K562 (cell line): ENCODE data around the gene MYRIP. TPM values are rescaled to one million over a fixed set of nuclear protein-coding genes. Genes with fewer than 3 reads are reported as not detected.

Experiments used
- ATAC-seq: fragments of 200-7000 bp; cut with Tn5 transposase; 3 replicates; pipeline ENCODE4 v1.9.1; 2020; ENCODE audit warnings: moderate library complexity
- BruUV-seq: library from RNA; stranded (reverse); fragments of 400-500 nt; replicated peaks from 2 replicates; lab custom pipeline; 2021; lab: Mats Ljungman, UMichigan
- CTCF ChIA-PET: fragments of 300-600 bp; formaldehyde crosslinking; extraction: SDS; loops from one replicate; lab custom pipeline; 2021; ENCODE audit warnings: low intra/inter-chr PET ratio; lab: Yijun Ruan, JAX
- POLR2A ChIA-PET: fragments of 300-600, 350-650 bp; sonication (Branson Sonifier 250); formaldehyde crosslinking; extraction: SDS; loops from one replicate; lab custom pipeline; 2021; ENCODE audit warnings: antibody characterized with exemption, inconsistent platforms; lab: Yijun Ruan, JAX
- DNase-seq, 4 experiments: peaks; one replicate each; pipeline versions ENCODE4 v3.0.0 to v3.0.0-alpha.2; 2011 to 2018; ENCODE audit warnings: low spot score in 3 of 4, mixed read lengths in 3 of 4; ENCODE audit errors: extremely low read depth in 1 of 4
- FAIRE-seq: peaks from 2 replicates; lab custom pipeline; 2011; peaks lifted over from hg19 to GRCh38; lab: Jason Lieb, UNC
- H2AFZ ChIP-seq: 2 replicates; pipeline ENCODE4 v1.6.0; 2011; ENCODE audit warnings: low read depth, low read length, control low read depth, inconsistent platforms
- H3K27ac ChIP-seq: fragments of 200-600 bp; 3 replicates; pipeline ENCODE4 v1.8.0; 2011; ENCODE audit warnings: low read depth, mild to moderate bottlenecking, control low read depth, inconsistent platforms, low read length, moderate library complexity, mixed read lengths; ENCODE audit errors: extremely low read depth
- H3K27me3 ChIP-seq, 2 experiments: fragments of 300-600 bp in 1 of 2; 2 replicates in 1 of 2; 3 replicates in 1 of 2; pipeline versions ENCODE4 v1.6.0 to v1.8.0; 2011; ENCODE audit warnings: inconsistent platforms in 2 of 2, low read length in 2 of 2, mild to moderate bottlenecking in 1 of 2, mixed read lengths in 1 of 2, moderate library complexity in 1 of 2; ENCODE audit not compliant: control insufficient read depth in 2 of 2, insufficient read depth in 2 of 2
- H3K36me3 ChIP-seq: fragments of 300-600 bp; 3 replicates; pipeline ENCODE4 v1.8.0; 2011; ENCODE audit warnings: mild to moderate bottlenecking, low read length, inconsistent platforms; ENCODE audit not compliant: control insufficient read depth, insufficient read depth
- H3K4me1 ChIP-seq, 2 experiments: fragments of 200-600 bp in 1 of 2; replicated peaks in 1 of 2; 2 replicates in 1 of 2; 3 replicates in 1 of 2; pipeline versions ENCODE4 v1.5.1 to v1.8.0; 2011; ENCODE audit warnings: inconsistent platforms in 2 of 2, low read length in 2 of 2, mild to moderate bottlenecking in 1 of 2, mixed read lengths in 1 of 2, moderate library complexity in 1 of 2; ENCODE audit not compliant: control insufficient read depth in 2 of 2, insufficient read depth in 2 of 2
- H3K4me2 ChIP-seq: 2 replicates; pipeline ENCODE4 v1.6.1; 2011; ENCODE audit warnings: low read length, control low read depth, inconsistent platforms, mixed read lengths; ENCODE audit not compliant: insufficient read depth
- H3K4me3 ChIP-seq: fragments of 200-600 bp; sonication (generic), shearing (Covaris generic); 2 replicates; pipeline ENCODE4 v1.5.1; 2016; ENCODE audit warnings: control low read depth, inconsistent platforms
- H3K79me2 ChIP-seq: fragments of 200-600 bp; 3 replicates; pipeline ENCODE4 v1.8.0; 2011; ENCODE audit warnings: low read length, inconsistent platforms; ENCODE audit not compliant: control insufficient read depth, insufficient read depth
- H3K9ac ChIP-seq, 2 experiments: 2 replicates each; pipeline versions ENCODE4 v1.6.0 to v1.6.1; 2011; ENCODE audit warnings: low read depth in 2 of 2, low read length in 2 of 2, control low read depth in 1 of 2, inconsistent platforms in 1 of 2, mild to moderate bottlenecking in 1 of 2, mixed read lengths in 1 of 2; ENCODE audit not compliant: insufficient read depth in 1 of 2
- H3K9me1 ChIP-seq: one replicate; pipeline ENCODE4 v1.6.0; 2011; ENCODE audit warnings: inconsistent platforms, mild to moderate bottlenecking, low read length, moderate library complexity; ENCODE audit not compliant: control insufficient read depth, insufficient read depth
- H3K9me3 ChIP-seq: replicated peaks from 2 replicates; pipeline ENCODE4 v1.5.1; 2011; ENCODE audit warnings: low read depth, low read length, inconsistent platforms; ENCODE audit not compliant: control insufficient read depth, insufficient read depth
- H4K20me1 ChIP-seq: replicated peaks from 2 replicates; pipeline ENCODE4 v1.6.1; 2011; ENCODE audit warnings: low read length, inconsistent platforms, mixed read lengths; ENCODE audit not compliant: control insufficient read depth, insufficient read depth
- BRF1 ChIP-seq: IDR thresholded peaks from 3 replicates; pipeline ENCODE4 v1.6.1; 2011; ENCODE audit warnings: borderline replicate concordance, mild to moderate bottlenecking; ENCODE audit not compliant: insufficient read length; ENCODE audit errors: extremely low read depth
- CBFA2T2 ChIP-seq: fragments of 450-650 bp; conservative IDR thresholded peaks from 2 replicates; pipeline ENCODE4 v1.6.1; 2017; ENCODE audit warnings: mild to moderate bottlenecking
- DEAF1 ChIP-seq: fragments of 450-650 bp; formaldehyde crosslinking; IDR thresholded peaks from 2 replicates; pipeline ENCODE4 v1.4.0; 2020; ENCODE audit warnings: mild to moderate bottlenecking, moderate library complexity
- E2F6 ChIP-seq, 2 experiments: IDR thresholded peaks; 2 replicates each; pipeline ENCODE4 v1.6.1; 2011; ENCODE audit warnings: borderline replicate concordance in 1 of 2, control low read depth in 1 of 2, low read depth in 1 of 2, low read length in 1 of 2, mild to moderate bottlenecking in 1 of 2, mixed read lengths in 1 of 2, moderate library complexity in 1 of 2; ENCODE audit not compliant: insufficient read depth in 1 of 2, insufficient read length in 1 of 2, poor library complexity in 1 of 2, severe bottlenecking in 1 of 2; ENCODE audit errors: extremely low read depth in 1 of 2
- EHMT2 ChIP-seq: fragments of 450-650 bp; IDR thresholded peaks from 2 replicates; pipeline ENCODE4 v1.6.1; 2018; ENCODE audit warnings: antibody characterized with exemption
- GABPB2 ChIP-seq: fragments of 250-450 bp; sonication (Bioruptor Pico); conservative IDR thresholded peaks from 2 replicates; pipeline ENCODE4 v1.5.1; 2021; ENCODE audit warnings: mild to moderate bottlenecking
- HES1 ChIP-seq: fragments of 450-650 bp; IDR thresholded peaks from 2 replicates; pipeline ENCODE4 v1.6.1; 2016; ENCODE audit warnings: low read depth, mild to moderate bottlenecking, moderate library complexity
- HINFP ChIP-seq: fragments of 450-650 bp; conservative IDR thresholded peaks from 2 replicates; pipeline ENCODE4 v1.6.1; 2016; ENCODE audit warnings: missing genetic modification characterization, low read depth, mild to moderate bottlenecking, control low read depth, missing compliant biosample characterization
- JUNB ChIP-seq: fragments of 450-650 bp; formaldehyde crosslinking; conservative IDR thresholded peaks from 2 replicates; pipeline ENCODE4 v1.4.0; 2020; ENCODE audit warnings: mild to moderate bottlenecking
- KDM4B ChIP-seq, 2 experiments: fragments of 450-650 bp in 1 of 2; sonication (generic) in 1 of 2; IDR thresholded peaks; 2 replicates each; pipeline ENCODE4 v1.6.1; 2016 to 2017; ENCODE audit warnings: borderline replicate concordance in 2 of 2, antibody characterized with exemption in 1 of 2, low read depth in 1 of 2, mild to moderate bottlenecking in 1 of 2
- LEF1 ChIP-seq: fragments of 450-650 bp; IDR thresholded peaks from 2 replicates; pipeline ENCODE4 v1.6.1; 2016; ENCODE audit warnings: mild to moderate bottlenecking
- MEF2D ChIP-seq: conservative IDR thresholded peaks from 2 replicates; pipeline ENCODE4 v1.6.1; 2016; ENCODE audit warnings: low read depth, missing genetic modification characterization, missing compliant biosample characterization
- SIN3B ChIP-seq: fragments of 450-650 bp; IDR thresholded peaks from 2 replicates; pipeline ENCODE4 v1.6.1; 2017; ENCODE audit warnings: low read depth, mild to moderate bottlenecking, moderate library complexity
- SIX5 ChIP-seq, 2 experiments: IDR thresholded peaks; 2 replicates each; pipeline ENCODE4 v1.6.1; 2011; ENCODE audit warnings: low read length in 2 of 2, borderline replicate concordance in 1 of 2, low read depth in 1 of 2, mild to moderate bottlenecking in 1 of 2, moderate library complexity in 1 of 2; ENCODE audit not compliant: insufficient read depth in 1 of 2
- TAF15 ChIP-seq: fragments of 200-400 bp; formaldehyde crosslinking; IDR thresholded peaks from 2 replicates; pipeline ENCODE4 v1.6.1; 2017; ENCODE audit warnings: mild to moderate bottlenecking, low read depth, low read length, moderate library complexity
- TCF3 ChIP-seq: sonication (generic); formaldehyde crosslinking; IDR thresholded peaks from 2 replicates; pipeline ENCODE4 v1.4.0; 2020; ENCODE audit warnings: mild to moderate bottlenecking, missing genetic modification reagents
- TCFL5 ChIP-seq: fragments of 250-450 bp; sonication (Bioruptor Pico); conservative IDR thresholded peaks from 2 replicates; pipeline ENCODE4 v1.6.1; 2021; ENCODE audit warnings: mild to moderate bottlenecking, moderate library complexity, matching md5 sums
- ZBTB1 ChIP-seq: sonication (generic); formaldehyde crosslinking; IDR thresholded peaks from 2 replicates; pipeline ENCODE4 v1.8.1; 2023; ENCODE audit warnings: missing genetic modification reagents, low read depth, mild to moderate bottlenecking, borderline replicate concordance
- WGBS: fragments of 100-300 bp; shearing (Covaris generic); methylation state at CpG from one replicate; pipeline ENCODE4 v1.1.6; 2016; ENCODE audit warnings: low coverage, mixed read lengths; ENCODE audit not compliant: insufficient coverage; ENCODE audit errors: missing lambda C conversion rate; 5-methylcytosine and 5-hydroxymethylcytosine counted together
- in situ Hi-C: fragments of 300-500 bp; cut with MboI; formaldehyde crosslinking; loops from 4 replicates; pipeline ENCODE4 v1.15.0; 2018; ENCODE audit warnings: inconsistent platforms, mixed read lengths
- intact Hi-C: fragments of 100-400 bp; cut with micrococcal nuclease; formaldehyde crosslinking; loops from 2 replicates; pipeline ENCODE4 v1.14.2; 2022
- polyA plus RNA-seq, 8 experiments: library from polyadenylated mRNA; depleted of rRNA in 4 of 8; stranded (reverse) in 5 of 8; unstranded in 3 of 8; fragments of >200 nt; fragmentation: Nextera tagmentation in 2 of 8; fragmentation: Illumina TruSeq in 1 of 8; extraction: Ambion mirVana in 2 of 8; extraction: Trizol in 1 of 8; gene quantifications; 2 replicates each; pipeline versions ENCODE4 v1.2.1 to v1.2.3, GENCODE V29; 2011 to 2014; ENCODE audit warnings: inconsistent platforms in 1 of 8, missing spikeins in 1 of 8
- total RNA-seq, 7 experiments: library from RNA; depleted of rRNA in 6 of 7; stranded (reverse); fragments of >200 nt in 6 of 7; fragmentation: Illumina TruSeq in 2 of 7; extraction: Trizol in 2 of 7; gene quantifications; 2 replicates each; pipeline versions ENCODE4 v1.2.1 to v1.2.3, GENCODE V29; 2011 to 2021; ENCODE audit warnings: low replicate concordance in 1 of 7

MYRIP gene
- total and polyA plus RNA-seq, 9 of the 15 experiments (the other 6 are each of a cell fraction or from before 2014, with no cell fraction given), result 0.03 to 0.12 TPM; not detected in 7

GRCh38 chr3:39971559-39972031, 162.2 kb downstream of the MYRIP start:
- ATAC-seq, result no peak
- Histone ChIP-seq H3K9me1 (no peaks in the 10 kb centered on the region), H3K4me2 (no peak overlapping the region), H3K4me3 (no peak overlapping the region), H3K27me3 (no peaks in the 10 kb centered on the region), H3K27ac (no peak overlapping the region), H3K9me3 (no peaks in the 10 kb centered on the region), H3K79me2 (no peaks in the 10 kb centered on the region), H3K9ac (no peak overlapping the region), H3K36me3 (no peaks in the 10 kb centered on the region), H4K20me1 (no peaks in the 10 kb centered on the region), H3K4me1 (no peaks in the 10 kb centered on the region), H2AFZ (no peak overlapping the region)
- DNase-seq, result no peak
- in situ Hi-C loops, result no loop called here
- 0% methylated on average over 3 of the region's 3 CpGs for WGBS
- no peak for FAIRE-seq
- ChIA-PET CTCF (no interaction called here), POLR2A (no interaction called here)
- no TSS peak for BruUV-seq
- intact Hi-C loops, result no loop called here
- TF ChIP-seq LEF1, result no peak
- no peak for TF ChIP-seq TCF3
- TF ChIP-seq SIN3B, result no peak
- TF ChIP-seq SIX5 (IDR thresholded peaks at IDR 0.05; ENCODE audit: borderline replicate concordance in 1 of 2, insufficient read depth in 1 of 2, low read depth in 1 of 2, low read length in 2 of 2), result no peak
- TF ChIP-seq KDM4B (IDR thresholded peaks at IDR 0.05; ENCODE audit: borderline replicate concordance in 2 of 2, low read depth in 1 of 2), result no peak
- no peak for TF ChIP-seq HINFP (tag)
- TF ChIP-seq JUNB (CRISPR knock-in tag), result no peak
- TF ChIP-seq GABPB2, result no peak
- no peak for TF ChIP-seq HES1
- TF ChIP-seq EHMT2, result no peak
- no peak for TF ChIP-seq TAF15
- no peak for TF ChIP-seq DEAF1
- no peak for TF ChIP-seq BRF1
- no peak for TF ChIP-seq TCFL5 (CRISPR knock-in tag)
- no peak for TF ChIP-seq E2F6 (IDR thresholded peaks at IDR 0.05; ENCODE audit: borderline replicate concordance in 1 of 2, extremely low read depth in 1 of 2, insufficient read depth in 1 of 2, insufficient read length in 1 of 2, low read depth in 1 of 2, low read length in 1 of 2, poor library complexity in 1 of 2, severe bottlenecking in 1 of 2)
- no peak for TF ChIP-seq CBFA2T2
- no peak for TF ChIP-seq MEF2D
- no peak for TF ChIP-seq ZBTB1
